ENCODE results near the gene TYW1. TPM values are rescaled to one million over a fixed set of nuclear protein-coding genes. Genes with fewer than 3 reads are reported as not detected.
"Not testable (repeated sequence)": the region's sequence is repeated elsewhere in the genome, so short reads cannot be mapped to it uniquely, and the experiment has no call there.

TYW1 gene
- total RNA-seq, 4 donors from 2014 or later = 10.7 to 14.2 (median 13.0) TPM

- H3K27me3 ChIP-seq; DNase-seq (ENCODE audit: extremely low spot score); H3K9me3 ChIP-seq; intact Hi-C loops (cut with DNase I); H3K4me1 ChIP-seq; H3K27ac ChIP-seq (replicated peaks in 1 of 4); H3K4me3 ChIP-seq; H3K36me3 ChIP-seq: not testable (repeated sequence)
- WGBS = 64% methylated on average over 3 of the region's 3 CpGs
Measured at GRCh38 chr7:67266070-67266469, 269.4 kb downstream of the TYW1 start.

GRCh38 chr7:67267914-67268313 lies 271.3 kb downstream of the TYW1 start:
- peaks cover 0 to 8% (median 2%) of the 10 kb centered on the region in 4 donors for H3K36me3 ChIP-seq
- no peaks in the 10 kb centered on the region for H3K4me1 ChIP-seq
- no peak overlapping the region for H3K27ac ChIP-seq (replicated peaks in 1 of 4)
- no peak for DNase-seq (ENCODE audit: extremely low spot score)
- H3K4me3 ChIP-seq = no peak overlapping the region
- no peaks in the 10 kb centered on the region for H3K27me3 ChIP-seq
- intact Hi-C loops (cut with DNase I) = no loop called here
- 72% methylated on average over 7 of the region's 7 CpGs for WGBS
- no peaks in the 10 kb centered on the region for H3K9me3 ChIP-seq
- TF ChIP-seq CTCF (IDR thresholded peaks at IDR 0.05) = no peak
- no peak for TF ChIP-seq POLR2A (IDR thresholded peaks at IDR 0.05; ENCODE audit: low read depth)

- 98% methylated on average over 2 of the region's 2 CpGs for WGBS
- H3K4me3 ChIP-seq; H3K36me3 ChIP-seq; H3K27ac ChIP-seq (replicated peaks in 1 of 4); H3K9me3 ChIP-seq; H3K4me1 ChIP-seq; DNase-seq (ENCODE audit: extremely low spot score); H3K27me3 ChIP-seq; intact Hi-C loops (cut with DNase I): not testable (repeated sequence)
Measured at GRCh38 chr7:67269916-67270315, 273.3 kb downstream of the TYW1 start.

Small RNAs within 50 kb of the gene (small RNA-seq; reads per million reads assigned to genes)
- gene AC073089.1 = 0 reads per million in 3 donors
- gene MIR4650-1 = 0 reads per million in 3 donors
- gene RN7SL43P = 0 reads per million in 3 donors

Other genes with a start within 250 kb of the TYW1 start
- 100 to 1,000 TPM in 2 of 4 donors, 10 to 100 TPM in 2; 87.6 to 113 (median 99.7) TPM for gene TMEM248, start 75.6 kb upstream of the TYW1 start, total RNA-seq
- 100 to 1,000 TPM; 198 to 293 (median 264) TPM for gene SBDS, start 1.2 kb upstream of the TYW1 start, total RNA-seq

All from esophagus muscularis mucosa (tissue), 4 donors.